ENCODE measurements around the gene AMELX.

The AMELX gene

GRCh38 chrX:11293113-11293512 is at the start of gene AMELX:
TSS of gene AMELX (plus strand) at chrX:11293413. CDS start at chrX:11294789, 1,376 bp downstream.
- no peak for DNase-seq

- no peak for DNase-seq
Measured at GRCh38 chrX:11244636-11245035, 48.6 kb upstream of the AMELX start.

- peak; percentile 62 for DNase-seq
Measured at GRCh38 chrX:11254417-11255109, 38.6 kb upstream of the AMELX start.

- no peak for DNase-seq
Measured at GRCh38 chrX:11257290-11257689, 35.9 kb upstream of the AMELX start.

- DNase-seq = no peak
Measured at GRCh38 chrX:11257711-11258110, 35.5 kb upstream of the AMELX start.

GRCh38 chrX:11259437-11259836 is 33.8 kb upstream of the AMELX start:
- DNase-seq = no peak

- DNase-seq = no peak
Measured at GRCh38 chrX:11261260-11261659, 32.0 kb upstream of the AMELX start.

- DNase-seq = no peak
Measured at GRCh38 chrX:11264925-11265324, 28.3 kb upstream of the AMELX start.

GRCh38 chrX:11265352-11265751 is 27.9 kb upstream of the AMELX start:
- no peak for DNase-seq

GRCh38 chrX:11266573-11267003 is 26.6 kb upstream of the AMELX start:
- no peak for DNase-seq

- no peak for DNase-seq
Measured at GRCh38 chrX:11267425-11267824, 25.8 kb upstream of the AMELX start.

GRCh38 chrX:11269006-11269405 is 24.2 kb upstream of the AMELX start:
- DNase-seq = no peak

GRCh38 chrX:11269996-11270395 is 23.2 kb upstream of the AMELX start:
- DNase-seq = no peak

- no peak for DNase-seq
Measured at GRCh38 chrX:11272290-11272689, 20.9 kb upstream of the AMELX start.

- no peak for DNase-seq
Measured at GRCh38 chrX:11272863-11273262, 20.4 kb upstream of the AMELX start.

GRCh38 chrX:11273544-11273943 is 19.7 kb upstream of the AMELX start:
- no peak for DNase-seq

GRCh38 chrX:11282043-11282442 is 11.2 kb upstream of the AMELX start:
- no peak for DNase-seq

GRCh38 chrX:11285651-11286050 is 7.6 kb upstream of the AMELX start:
- no peak for DNase-seq

GRCh38 chrX:11287505-11287904 is 5.7 kb upstream of the AMELX start:
- no peak for DNase-seq

- no peak for DNase-seq
Measured at GRCh38 chrX:11290416-11291102, 2.7 kb upstream of the AMELX start.

GRCh38 chrX:11296051-11296450 is 2.8 kb downstream of the AMELX start:
- no peak for DNase-seq

- DNase-seq = no peak
Measured at GRCh38 chrX:11298600-11298999, 5.4 kb downstream of the AMELX start.

GRCh38 chrX:11304829-11305228 is 11.6 kb downstream of the AMELX start:
- no peak for DNase-seq

GRCh38 chrX:11305641-11306040 is 12.4 kb downstream of the AMELX start:
- no peak for DNase-seq

GRCh38 chrX:11309220-11309619 is 16.0 kb downstream of the AMELX start:
- no peak for DNase-seq

Data from hematopoietic multipotent progenitor cell treated with erythropoietin and hydrocortisone succinate and interleukin-3 and kit ligand, for 4 days (in vitro differentiated cells).